ENCODE measurements around the gene LKAAEAR1.

The LKAAEAR1 gene

GRCh38 chr20:64043768-64044167 is 40.4 kb downstream of the LKAAEAR1 start:
- no peak for DNase-seq (ENCODE audit: low read depth in 2 of 2)
- no peak overlapping the region for H3K4me3 ChIP-seq (replicated peaks in 1 of 2; ENCODE audit: low read depth in 2 of 2, low read length in 2 of 2)
- TF ChIP-seq CTCF (IDR thresholded peaks at IDR 0.05; ENCODE audit: low read depth, low read length) = no peak

- peak overlapping the region; percentile 31 to 46 for H3K4me3 ChIP-seq (replicated peaks in 1 of 2; ENCODE audit: low read depth in 2 of 2, low read length in 2 of 2)
- TF ChIP-seq CTCF (IDR thresholded peaks at IDR 0.05; ENCODE audit: low read depth, low read length) = no peak
- no peak for DNase-seq (ENCODE audit: low read depth in 2 of 2)
These were observed 42.0 kb downstream of the LKAAEAR1 start for GRCh38 chr20:64042054-64042781.

GRCh38 chr20:64041781-64042053 is 42.5 kb downstream of the LKAAEAR1 start:
- DNase-seq (ENCODE audit: low read depth in 2 of 2) = no peak
- no peak overlapping the region for H3K4me3 ChIP-seq (replicated peaks in 1 of 2; ENCODE audit: low read depth in 2 of 2, low read length in 2 of 2)
- no peak for TF ChIP-seq CTCF (IDR thresholded peaks at IDR 0.05; ENCODE audit: low read depth, low read length)

- no peak overlapping the region for H3K4me3 ChIP-seq (replicated peaks in 1 of 2; ENCODE audit: low read depth in 2 of 2, low read length in 2 of 2)
- DNase-seq (ENCODE audit: low read depth in 2 of 2) = no peak
- no peak for TF ChIP-seq CTCF (IDR thresholded peaks at IDR 0.05; ENCODE audit: low read depth, low read length)
These were observed 43.0 kb downstream of the LKAAEAR1 start for GRCh38 chr20:64041040-64041780.

- H3K4me3 ChIP-seq (replicated peaks in 1 of 2; ENCODE audit: low read depth in 2 of 2, low read length in 2 of 2) = no peak overlapping the region
- no peak for DNase-seq (ENCODE audit: low read depth in 2 of 2)
- no peak for TF ChIP-seq CTCF (IDR thresholded peaks at IDR 0.05; ENCODE audit: low read depth, low read length)
These were observed 43.8 kb downstream of the LKAAEAR1 start for GRCh38 chr20:64040231-64041039.

GRCh38 chr20:64039293-64040160 is 44.7 kb downstream of the LKAAEAR1 start:
- H3K4me3 ChIP-seq (replicated peaks in 1 of 2; ENCODE audit: low read depth in 2 of 2, low read length in 2 of 2) = peak overlapping the region; percentile 11 to 21
- TF ChIP-seq CTCF (IDR thresholded peaks at IDR 0.05; ENCODE audit: low read depth, low read length) = no peak
- DNase-seq (ENCODE audit: low read depth in 2 of 2) = no peak

Data from cardiac fibroblast (primary cell).